ENCODE results near the gene ALOX12B. TPM values are rescaled to one million over a fixed set of nuclear protein-coding genes. Genes with fewer than 3 reads are reported as not detected.

ALOX12B gene
- total RNA-seq, 1 donor from 2014 or later, result not detected

DNA sequence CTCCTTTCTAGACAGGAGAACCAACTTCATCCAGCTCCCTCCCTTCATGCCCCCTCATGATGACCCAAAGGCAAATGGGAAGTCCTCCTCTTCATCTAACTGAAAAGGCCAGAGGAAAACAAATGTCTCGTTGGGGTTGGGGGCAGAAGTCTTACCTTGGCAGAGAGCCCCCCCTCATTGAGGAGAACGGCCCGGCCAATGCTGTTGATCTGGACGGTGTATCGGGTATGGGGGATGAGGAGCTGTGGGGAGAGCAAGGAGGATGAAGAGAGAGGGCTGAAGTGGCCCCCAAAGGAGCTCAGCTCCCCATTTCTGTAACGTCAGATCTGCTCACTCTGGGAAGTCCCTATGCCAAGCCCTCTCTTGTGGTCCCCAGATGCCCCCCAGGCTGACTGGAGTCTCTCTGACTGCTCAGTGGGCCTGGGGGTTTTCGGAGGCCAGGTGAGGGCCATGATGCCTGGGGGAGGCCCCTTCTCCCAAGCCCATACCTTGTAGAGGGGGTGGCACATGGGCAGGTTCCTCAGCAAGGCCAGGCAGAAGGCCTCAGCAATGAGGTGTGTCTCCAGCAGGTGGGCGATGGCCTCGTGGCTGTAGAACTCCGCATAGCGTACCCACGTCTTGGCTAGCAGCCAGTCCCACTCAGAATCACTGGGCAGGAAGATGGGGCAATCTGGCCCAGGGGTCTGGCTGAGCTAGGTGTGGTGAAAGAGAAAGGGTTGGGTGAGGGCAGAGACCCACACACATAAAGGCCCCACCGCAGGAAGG lies 10.8 kb downstream of the ALOX12B start:
- no peaks in the 10 kb centered on the region for H3K9me3 Mint-ChIP-seq
- no peak for DNase-seq (ENCODE audit: low spot score in 2 of 2, unreplicated experiment in 2 of 2)
- H3K27ac Mint-ChIP-seq, result no peak overlapping the region
- H3K4me3 Mint-ChIP-seq, result no peak overlapping the region
- H3K27me3 Mint-ChIP-seq (ENCODE audit: low read depth), result peaks cover 94% of the 10 kb centered on the region
- TF ChIP-seq, protein P1, sequence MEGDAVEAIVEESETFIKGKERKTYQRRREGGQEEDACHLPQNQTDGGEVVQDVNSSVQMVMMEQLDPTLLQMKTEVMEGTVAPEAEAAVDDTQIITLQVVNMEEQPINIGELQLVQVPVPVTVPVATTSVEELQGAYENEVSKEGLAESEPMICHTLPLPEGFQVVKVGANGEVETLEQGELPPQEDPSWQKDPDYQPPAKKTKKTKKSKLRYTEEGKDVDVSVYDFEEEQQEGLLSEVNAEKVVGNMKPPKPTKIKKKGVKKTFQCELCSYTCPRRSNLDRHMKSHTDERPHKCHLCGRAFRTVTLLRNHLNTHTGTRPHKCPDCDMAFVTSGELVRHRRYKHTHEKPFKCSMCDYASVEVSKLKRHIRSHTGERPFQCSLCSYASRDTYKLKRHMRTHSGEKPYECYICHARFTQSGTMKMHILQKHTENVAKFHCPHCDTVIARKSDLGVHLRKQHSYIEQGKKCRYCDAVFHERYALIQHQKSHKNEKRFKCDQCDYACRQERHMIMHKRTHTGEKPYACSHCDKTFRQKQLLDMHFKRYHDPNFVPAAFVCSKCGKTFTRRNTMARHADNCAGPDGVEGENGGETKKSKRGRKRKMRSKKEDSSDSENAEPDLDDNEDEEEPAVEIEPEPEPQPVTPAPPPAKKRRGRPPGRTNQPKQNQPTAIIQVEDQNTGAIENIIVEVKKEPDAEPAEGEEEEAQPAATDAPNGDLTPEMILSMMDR (IDR thresholded peaks at IDR 0.05; ENCODE audit: unreplicated experiment), result no peak
- H3K36me3 Mint-ChIP-seq, result no peaks in the 10 kb centered on the region
- H3K4me1 Mint-ChIP-seq, result peaks cover 21% of the 10 kb centered on the region

DNA sequence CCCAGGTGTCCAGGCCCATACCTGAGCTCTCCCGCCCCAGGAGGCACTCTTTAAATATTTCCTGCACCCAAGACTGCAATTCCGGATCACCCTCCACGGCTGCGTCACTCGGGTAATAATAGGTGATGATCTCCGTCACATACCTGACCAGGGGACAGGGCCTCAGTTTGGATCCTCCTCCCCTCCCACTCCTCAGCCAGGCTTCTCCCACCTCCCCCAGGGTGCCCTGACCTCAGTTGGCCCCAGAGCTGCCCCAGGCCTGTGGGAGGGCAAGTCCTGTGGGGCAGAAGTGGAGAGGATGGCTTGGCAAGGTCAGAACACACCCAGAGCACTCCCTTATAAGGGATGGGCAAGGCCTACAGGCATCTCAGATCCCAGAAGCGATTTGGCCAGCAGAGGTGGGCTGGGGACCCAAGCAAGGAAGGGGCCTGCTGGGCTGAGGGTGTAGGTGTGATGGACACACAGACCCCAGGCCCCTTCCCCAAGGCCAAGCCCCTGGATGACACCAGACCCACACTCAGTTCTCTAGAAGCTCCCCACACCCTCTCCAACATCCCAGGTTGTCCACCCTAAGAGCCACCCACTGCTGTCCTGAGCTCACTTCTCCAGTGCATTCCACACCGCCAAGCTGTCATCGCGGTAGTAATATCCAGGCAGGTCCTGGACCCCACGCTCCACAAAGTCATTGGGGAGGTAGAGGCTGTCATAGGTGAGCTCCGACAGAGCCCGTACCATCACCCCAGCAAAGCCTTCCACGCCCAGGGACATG lies 11.8 kb downstream of the ALOX12B start:
- Mint-ChIP-seq H3K4me1 (peaks cover 21% of the 10 kb centered on the region), H3K9me3 (no peaks in the 10 kb centered on the region), H3K27ac (no peak overlapping the region), H3K4me3 (no peak overlapping the region), H3K36me3 (no peaks in the 10 kb centered on the region), H3K27me3 (ENCODE audit: low read depth) (peaks cover 95% of the 10 kb centered on the region)
- TF ChIP-seq, protein P1 (IDR thresholded peaks at IDR 0.05; ENCODE audit: unreplicated experiment), result no peak
- no peak for DNase-seq (ENCODE audit: low spot score in 2 of 2, unreplicated experiment in 2 of 2)

DNA sequence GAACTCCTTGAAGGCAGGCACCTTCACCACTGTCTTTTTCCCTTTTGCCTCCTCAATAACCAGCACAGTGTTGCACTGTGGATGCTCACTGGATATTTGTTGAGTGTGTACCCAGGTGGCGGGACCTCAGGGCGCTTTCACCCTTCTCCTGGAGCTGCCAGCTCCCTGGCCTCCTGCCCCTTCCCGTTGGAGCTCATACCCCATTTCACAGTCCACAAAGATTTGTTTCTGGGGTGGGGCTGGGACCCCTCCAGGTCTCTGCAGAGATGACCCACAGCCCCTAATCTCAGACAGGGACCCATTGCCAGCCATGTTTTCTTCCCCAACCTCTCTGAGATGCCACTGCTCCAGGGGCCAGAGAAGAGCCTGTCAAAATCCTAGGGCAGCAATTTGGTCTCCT lies 12.4 kb downstream of the ALOX12B start:
- Mint-ChIP-seq H3K27ac (no peak overlapping the region), H3K4me3 (no peak overlapping the region), H3K36me3 (no peaks in the 10 kb centered on the region), H3K4me1 (peaks cover 18% of the 10 kb centered on the region), H3K9me3 (no peaks in the 10 kb centered on the region), H3K27me3 (ENCODE audit: low read depth) (peaks cover 95% of the 10 kb centered on the region)
- no peak for DNase-seq (ENCODE audit: low spot score in 2 of 2, unreplicated experiment in 2 of 2)
- TF ChIP-seq, protein P1 (IDR thresholded peaks at IDR 0.05; ENCODE audit: unreplicated experiment), result no peak

DNA sequence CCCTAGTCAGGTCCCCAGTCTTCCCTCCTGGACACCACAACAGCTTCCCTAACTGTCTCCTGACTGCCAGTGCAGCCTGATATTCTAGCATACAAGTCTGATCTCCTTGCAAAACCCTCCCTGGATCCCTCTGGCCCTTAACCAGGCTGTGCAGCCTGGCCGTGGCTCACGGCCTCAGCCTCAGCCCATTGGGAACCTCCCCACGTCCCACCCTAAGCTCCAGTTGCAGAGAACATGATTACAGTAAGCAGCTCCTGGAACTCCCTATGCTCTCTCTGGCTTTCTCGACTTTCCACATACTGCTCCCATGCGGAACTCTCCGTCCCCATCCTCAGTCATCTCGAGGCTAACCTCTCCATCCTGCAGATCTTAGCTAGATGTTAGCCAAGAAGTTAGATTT lies 13.0 kb downstream of the ALOX12B start:
- Mint-ChIP-seq H3K27ac (no peak overlapping the region), H3K27me3 (ENCODE audit: low read depth) (peaks cover 95% of the 10 kb centered on the region), H3K4me1 (peaks cover 16% of the 10 kb centered on the region), H3K9me3 (no peaks in the 10 kb centered on the region), H3K4me3 (no peak overlapping the region), H3K36me3 (no peaks in the 10 kb centered on the region)
- DNase-seq (ENCODE audit: low spot score in 2 of 2, unreplicated experiment in 2 of 2), result no peak
- TF ChIP-seq, protein P1 (IDR thresholded peaks at IDR 0.05; ENCODE audit: unreplicated experiment), result no peak

DNA sequence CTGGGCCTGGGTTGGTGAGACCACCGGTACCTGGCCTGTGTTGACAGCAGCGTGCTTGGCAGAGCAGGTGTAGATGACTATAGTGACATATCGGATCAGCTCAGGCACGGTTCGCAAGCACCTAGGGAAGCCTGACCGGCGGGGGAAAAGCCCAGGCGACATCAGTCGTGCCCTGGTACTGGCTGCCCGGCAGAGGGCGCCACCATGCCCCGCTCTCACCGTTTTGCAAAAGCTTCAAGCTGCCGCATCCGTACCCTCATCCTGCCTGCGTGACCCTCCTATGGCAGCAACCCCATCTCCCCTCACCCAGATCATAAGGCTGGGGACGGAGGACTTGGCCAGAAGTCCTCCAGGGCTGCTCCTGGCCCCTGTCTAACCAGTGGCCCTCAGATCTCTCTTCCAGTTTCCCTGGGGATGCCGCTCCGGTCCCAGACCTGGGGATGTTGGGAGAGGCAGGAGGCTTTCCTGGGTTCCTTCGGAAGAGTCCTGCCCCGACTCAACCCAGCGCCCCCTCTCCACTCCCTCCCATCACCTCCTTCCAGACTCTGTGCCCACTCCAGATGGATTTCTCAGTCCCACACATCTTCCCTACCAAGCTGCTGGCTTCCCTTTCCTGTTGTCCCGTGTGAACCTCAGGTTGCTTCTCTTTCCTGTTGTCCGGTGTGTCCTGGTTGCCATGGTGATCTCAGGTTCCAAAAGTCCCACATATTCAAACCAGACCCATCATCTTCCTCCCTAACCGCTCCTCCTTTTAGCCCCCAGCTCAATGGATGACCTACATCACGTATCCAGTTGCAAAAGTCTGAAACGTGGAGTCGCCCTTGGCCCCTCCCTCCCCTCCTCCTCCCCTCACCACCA lies 13.7 kb downstream of the ALOX12B start:
- Mint-ChIP-seq H3K4me3 (peak overlapping the region; percentile 43), H3K36me3 (no peaks in the 10 kb centered on the region), H3K27ac (no peak overlapping the region), H3K9me3 (no peaks in the 10 kb centered on the region), H3K4me1 (peaks cover 13% of the 10 kb centered on the region), H3K27me3 (ENCODE audit: low read depth) (peaks cover 96% of the 10 kb centered on the region)
- DNase-seq (ENCODE audit: low spot score in 2 of 2, unreplicated experiment in 2 of 2), result peak; percentile 60 to 80
- TF ChIP-seq, protein P1 (IDR thresholded peaks at IDR 0.05; ENCODE audit: unreplicated experiment), result peak; percentile 85
